ENCODE measurements around the gene SH3RF3. TPM values are rescaled to one million over a fixed set of nuclear protein-coding genes. Genes with fewer than 3 reads are reported as not detected.
A peak's percentile ranks its signal among the peaks of the same experiment; 100 is the strongest.

Gene SH3RF3
- total RNA-seq, 4 donors from 2014 or later, result 2.8 to 5.7 (median 3.0) TPM

DNA sequence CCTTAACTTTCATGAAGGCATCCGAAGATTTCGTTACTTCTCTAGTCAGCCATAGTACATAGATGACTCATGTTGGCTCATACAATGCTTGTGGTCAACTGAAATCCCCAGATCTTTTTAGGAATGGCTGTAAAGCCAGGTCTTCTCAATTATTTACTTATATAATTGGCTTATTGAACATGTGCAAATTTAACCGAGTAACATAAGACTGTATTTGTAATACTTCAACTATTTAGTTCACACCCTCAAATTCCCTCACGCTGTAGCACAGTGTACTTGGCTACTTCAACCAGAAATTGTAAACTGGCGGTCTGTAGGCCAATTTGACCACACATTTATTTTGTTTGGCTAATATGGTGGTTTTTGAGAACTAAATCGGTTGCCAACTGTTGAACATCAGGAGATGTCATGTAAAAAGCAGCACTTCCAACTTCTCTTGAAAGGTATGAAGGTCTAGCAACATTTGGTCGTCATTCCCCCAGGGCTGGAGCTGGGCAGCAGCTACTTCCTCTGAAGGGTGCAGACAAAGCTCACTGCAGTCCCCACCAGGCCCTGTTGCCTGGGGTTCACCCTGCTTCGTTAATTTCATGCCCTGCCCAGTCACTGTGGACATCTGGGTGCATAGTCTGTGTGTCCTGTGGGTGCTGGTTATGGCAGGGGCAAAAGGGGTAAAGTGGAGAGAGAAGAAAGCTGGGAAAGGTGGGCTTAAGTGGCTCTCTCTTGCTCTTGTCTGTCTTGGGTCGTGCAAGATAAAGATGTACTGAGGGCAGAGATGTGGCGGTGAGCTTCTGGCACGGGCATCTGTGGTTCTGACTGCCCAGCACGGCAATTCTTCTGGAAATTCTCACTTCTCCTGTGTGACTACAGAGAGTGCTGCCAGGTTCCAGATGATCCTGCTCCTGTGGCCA is 3.2 kb upstream of the SH3RF3 start:
- DNase-seq (no peak), ATAC-seq (no peak)
- no peaks in the 10 kb centered on the region for H3K9me3 ChIP-seq
- H3K27ac ChIP-seq, result no peak overlapping the region
- peaks cover 4% of the 10 kb centered on the region in 2 donors for H3K4me1 ChIP-seq
- intact Hi-C loops (cut with DNase I; ENCODE audit: low total_unique reads) (loop anchor here (5.0 kb wide), 1 partner anchor 51 kb away; no protein-coding TSS in a partner anchor), in situ Hi-C loops (cut with MboI; ENCODE audit: low sequenced_read_pairs in 4 of 4) (loop anchor here (5.0 to 25.0 kb wide), 3 partner anchors 186 to 381 kb away; no protein-coding TSS in a partner anchor)
- H3K27me3 ChIP-seq, result no peaks in the 10 kb centered on the region
- no peak overlapping the region for H3K4me3 ChIP-seq
- H3K36me3 ChIP-seq, result no peaks in the 10 kb centered on the region
- TF ChIP-seq CTCF (IDR thresholded peaks at IDR 0.05 in 4 of 5, conservative IDR thresholded peaks at IDR 0.05 in 1 of 5) (no peak), POLR2A (IDR thresholded peaks at IDR 0.05) (no peak)

DNA sequence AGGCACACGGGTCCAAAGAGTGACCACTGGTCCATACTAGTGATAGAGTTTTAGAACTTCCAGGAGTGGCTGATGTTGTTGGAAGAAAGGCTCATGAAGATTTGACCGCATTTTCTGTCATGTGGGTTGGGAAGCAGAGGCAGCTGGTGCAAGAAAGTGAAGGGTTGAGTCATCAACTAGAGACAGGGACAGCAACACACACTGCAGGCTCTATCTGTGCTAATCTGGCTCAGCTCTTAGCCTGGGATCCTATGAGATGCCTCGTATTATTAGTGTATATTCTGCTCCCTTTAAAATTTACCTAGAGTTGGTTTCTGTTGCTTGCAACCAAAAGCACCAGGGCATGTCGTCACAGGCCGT is 2.5 kb upstream of the SH3RF3 start:
- intact Hi-C loops (cut with DNase I; ENCODE audit: low total_unique reads), result loop anchor here (5.0 kb wide), 1 partner anchor 51 kb away; no protein-coding TSS in a partner anchor
- no peak overlapping the region for H3K27ac ChIP-seq
- no peaks in the 10 kb centered on the region for H3K36me3 ChIP-seq
- peaks cover 4 to 6% of the 10 kb centered on the region in 2 donors for H3K4me1 ChIP-seq
- ATAC-seq (no peak), DNase-seq (no peak)
- H3K4me3 ChIP-seq, result no peak overlapping the region
- in situ Hi-C loops (cut with MboI; ENCODE audit: low sequenced_read_pairs in 4 of 4), result loop anchor here (5.0 to 25.0 kb wide), 3 partner anchors 186 to 381 kb away; no protein-coding TSS in a partner anchor
- no peaks in the 10 kb centered on the region for H3K27me3 ChIP-seq
- no peaks in the 10 kb centered on the region for H3K9me3 ChIP-seq
- TF ChIP-seq CTCF (IDR thresholded peaks at IDR 0.05 in 4 of 5, conservative IDR thresholded peaks at IDR 0.05 in 1 of 5), result no peak
- TF ChIP-seq POLR2A (IDR thresholded peaks at IDR 0.05), result no peak

DNA sequence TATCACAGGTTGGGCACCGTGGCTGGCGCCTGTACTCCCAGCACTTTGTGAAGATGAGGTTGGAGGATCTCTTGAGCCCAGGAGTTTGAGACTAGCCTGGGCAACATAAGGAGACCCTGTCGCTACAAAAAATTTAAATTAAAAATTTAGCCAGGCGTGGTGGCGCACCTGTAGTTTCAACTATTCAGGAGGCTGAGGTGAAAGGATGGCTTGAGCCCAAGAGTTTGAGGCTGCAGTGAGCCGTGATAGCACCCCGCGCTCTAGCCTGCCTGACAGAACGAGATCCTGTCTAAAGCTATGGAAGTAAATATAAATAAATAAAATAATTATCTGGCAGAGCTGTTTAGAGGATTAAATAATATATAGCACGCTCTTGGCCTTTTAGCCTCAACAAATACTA is 1.4 kb upstream of the SH3RF3 start:
- Histone ChIP-seq H3K27ac (no peak overlapping the region), H3K27me3 (no peaks in the 10 kb centered on the region), H3K36me3 (no peaks in the 10 kb centered on the region), H3K4me1 (peaks cover 4 to 7% of the 10 kb centered on the region in 2 donors), H3K9me3 (no peaks in the 10 kb centered on the region), H3K4me3 (peak overlapping the region in 1 of 4 donors; percentile 64)
- no peak for TF ChIP-seq CTCF (IDR thresholded peaks at IDR 0.05 in 4 of 5, conservative IDR thresholded peaks at IDR 0.05 in 1 of 5)
- TF ChIP-seq POLR2A (IDR thresholded peaks at IDR 0.05), result no peak
- intact Hi-C loops (cut with DNase I; ENCODE audit: low total_unique reads), result loop anchor here (5.0 kb wide), 1 partner anchor 50 kb away; no protein-coding TSS in a partner anchor
- in situ Hi-C loops (cut with MboI; ENCODE audit: low sequenced_read_pairs in 4 of 4), result loop anchor here (5.0 to 25.0 kb wide), 3 partner anchors 185 to 380 kb away; no protein-coding TSS in a partner anchor
- ATAC-seq (no peak), DNase-seq (no peak)

DNA sequence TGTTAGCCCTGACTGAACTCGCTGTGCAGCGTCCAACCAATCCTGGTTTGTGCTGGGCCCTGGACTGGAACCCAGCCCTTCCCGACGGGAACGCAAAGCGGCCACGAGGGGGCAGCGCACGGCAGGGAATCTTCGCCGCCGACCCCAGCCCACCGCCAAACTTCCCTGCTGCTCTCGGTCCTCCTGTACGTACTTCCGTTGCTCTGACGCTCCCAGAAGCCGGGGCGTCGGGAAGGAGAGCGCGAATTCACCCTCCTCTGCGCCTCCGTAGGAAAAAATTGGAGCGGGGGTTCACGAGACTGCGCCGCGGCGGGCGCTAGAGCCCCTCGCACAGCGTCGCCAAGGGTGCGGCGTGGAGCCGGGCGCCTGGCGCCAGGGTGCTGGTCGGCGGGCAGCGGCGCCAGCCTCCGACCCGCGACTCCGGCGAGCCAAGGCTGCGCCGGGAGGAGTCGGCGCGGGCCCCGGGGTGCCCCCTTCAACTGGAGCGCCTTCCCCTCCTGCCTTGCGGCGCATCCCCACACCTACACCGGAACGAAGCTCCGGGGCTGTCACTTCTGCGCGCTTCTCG is 873 bp upstream of the SH3RF3 start:
- peak; percentile 56 to 61 for TF ChIP-seq POLR2A (IDR thresholded peaks at IDR 0.05)
- peak; percentile 91 to 95 (median 94) for TF ChIP-seq CTCF (IDR thresholded peaks at IDR 0.05 in 4 of 5, conservative IDR thresholded peaks at IDR 0.05 in 1 of 5)
- in situ Hi-C loops (cut with MboI; ENCODE audit: low sequenced_read_pairs in 4 of 4), result loop anchor here (5.0 to 25.0 kb wide), 3 partner anchors 184 to 379 kb away; no protein-coding TSS in a partner anchor
- peak; percentile 71 to 78 for ATAC-seq

More for the DNA sequence above, 873 bp upstream of the SH3RF3 start:
- Histone ChIP-seq H3K4me1 (peaks cover 4 to 7% of the 10 kb centered on the region in 2 donors), H3K4me3 (peak overlapping the region; percentile 63 to 82 (median 70)), H3K36me3 (no peaks in the 10 kb centered on the region), H3K27me3 (no peaks in the 10 kb centered on the region), H3K27ac (peak overlapping the region; percentile 59 to 79 (median 67)), H3K9me3 (no peaks in the 10 kb centered on the region)
- DNase-seq, result peak; percentile 71 to 75
- intact Hi-C loops (cut with DNase I; ENCODE audit: low total_unique reads), result loop anchor here (1.0 to 5.0 kb wide), 4 partner anchors 49 to 382 kb away; no protein-coding TSS in a partner anchor
